Neural cell (in vitro differentiated cells): Measurements from ENCODE around the gene A2M.

ENCODE experiments used
- POLR2AphosphoS5 ChIP-seq: IDR thresholded peaks from 2 replicates; pipeline ENCODE4 v1.6.1; 2012
- RAD21 ChIP-seq: fragments of 450-650 bp; conservative IDR thresholded peaks from 2 replicates; pipeline ENCODE4 v1.6.1; 2014; ENCODE audit warnings: antibody characterized with exemption, mild to moderate bottlenecking, moderate library complexity
- REST ChIP-seq: IDR thresholded peaks from 2 replicates; pipeline ENCODE4 v1.6.1; 2012; ENCODE audit warnings: borderline replicate concordance
- TF ChIP-seq, protein P1 (sequence below): fragments of 450-650 bp; IDR thresholded peaks from 2 replicates; pipeline ENCODE4 v1.5.1; 2014; ENCODE audit warnings: antibody characterized with exemption, mild to moderate bottlenecking, moderate library complexity; ENCODE audit not compliant: poor library complexity, severe bottlenecking

DNA sequence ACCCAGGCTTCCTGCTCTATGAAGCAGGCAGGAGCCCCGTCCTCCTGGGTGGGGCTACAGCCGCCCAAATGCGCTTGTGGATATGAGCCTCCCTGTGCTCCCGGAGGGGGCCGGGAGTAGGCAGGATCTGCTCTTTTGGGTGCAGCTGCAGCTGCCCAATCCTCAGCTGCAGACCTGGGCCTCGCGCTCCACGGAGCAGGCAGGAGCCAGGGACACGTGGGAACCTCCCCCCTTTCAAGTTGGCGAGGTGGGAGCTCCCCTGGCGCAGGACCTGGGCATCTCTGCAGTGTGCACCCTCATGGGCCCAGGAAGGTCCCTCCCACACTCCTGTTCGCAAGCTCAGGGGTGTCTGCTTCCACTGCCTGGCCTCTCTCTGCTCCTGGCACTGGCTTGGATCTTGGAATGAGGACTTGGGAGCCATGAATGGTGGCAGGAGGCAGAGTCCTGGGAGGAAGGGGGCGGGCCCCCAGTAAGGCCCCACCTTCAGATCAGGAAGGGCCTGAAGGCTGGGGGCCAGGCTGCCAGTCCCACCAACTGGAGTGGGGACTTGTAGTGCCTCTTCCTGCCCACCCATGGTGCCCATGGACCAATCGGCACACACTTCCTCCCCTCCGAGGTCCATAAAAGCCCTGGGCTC lies 65.1 kb downstream of the A2M start:
- TF ChIP-seq, protein P1, sequence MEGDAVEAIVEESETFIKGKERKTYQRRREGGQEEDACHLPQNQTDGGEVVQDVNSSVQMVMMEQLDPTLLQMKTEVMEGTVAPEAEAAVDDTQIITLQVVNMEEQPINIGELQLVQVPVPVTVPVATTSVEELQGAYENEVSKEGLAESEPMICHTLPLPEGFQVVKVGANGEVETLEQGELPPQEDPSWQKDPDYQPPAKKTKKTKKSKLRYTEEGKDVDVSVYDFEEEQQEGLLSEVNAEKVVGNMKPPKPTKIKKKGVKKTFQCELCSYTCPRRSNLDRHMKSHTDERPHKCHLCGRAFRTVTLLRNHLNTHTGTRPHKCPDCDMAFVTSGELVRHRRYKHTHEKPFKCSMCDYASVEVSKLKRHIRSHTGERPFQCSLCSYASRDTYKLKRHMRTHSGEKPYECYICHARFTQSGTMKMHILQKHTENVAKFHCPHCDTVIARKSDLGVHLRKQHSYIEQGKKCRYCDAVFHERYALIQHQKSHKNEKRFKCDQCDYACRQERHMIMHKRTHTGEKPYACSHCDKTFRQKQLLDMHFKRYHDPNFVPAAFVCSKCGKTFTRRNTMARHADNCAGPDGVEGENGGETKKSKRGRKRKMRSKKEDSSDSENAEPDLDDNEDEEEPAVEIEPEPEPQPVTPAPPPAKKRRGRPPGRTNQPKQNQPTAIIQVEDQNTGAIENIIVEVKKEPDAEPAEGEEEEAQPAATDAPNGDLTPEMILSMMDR, result no peak
- TF ChIP-seq RAD21, result no peak
- TF ChIP-seq REST, result no peak
- TF ChIP-seq POLR2AphosphoS5, result no peak
